Memory B cell (primary cell): ENCODE measurements around the gene AIFM2.
A peak's percentile ranks its signal among the peaks of the same experiment; 100 is the strongest.

ENCODE experiments used
- ATAC-seq: fragments of 150-1000 bp; cut with Tn5 transposase; 2 replicates; pipeline ENCODE4 v1.10.0; 2021; ENCODE audit warnings: low read depth, mild to moderate bottlenecking, moderate library complexity
- DNase-seq, 2 donors: peaks; one replicate each; pipeline ENCODE4 v3.0.0; 2022; ENCODE audit warnings: low spot score in 2 of 2
- H3K27ac Mint-ChIP-seq: one replicate; pipeline ENCODE4 v1.8.0; 2022; ENCODE audit warnings: mild to moderate bottlenecking, moderate library complexity, mixed read lengths
- H3K27me3 Mint-ChIP-seq: one replicate; pipeline ENCODE4 v1.8.0; 2022; ENCODE audit warnings: mixed read lengths
- H3K36me3 Mint-ChIP-seq: one replicate; pipeline ENCODE4 v1.8.0; 2022; ENCODE audit warnings: mild to moderate bottlenecking, mixed read lengths
- H3K4me1 Mint-ChIP-seq: one replicate; pipeline ENCODE4 v1.8.0; 2022; ENCODE audit warnings: mixed read lengths
- H3K4me3 Mint-ChIP-seq: one replicate; pipeline ENCODE4 v1.8.0; 2022; ENCODE audit warnings: mild to moderate bottlenecking, moderate library complexity, mixed read lengths
- H3K9me3 Mint-ChIP-seq: one replicate; pipeline ENCODE4 v1.8.0; 2022; ENCODE audit warnings: mixed read lengths

Gene AIFM2

GRCh38 chr10:70139997-70140250, 7.3 kb upstream of the AIFM2 start:
- Mint-ChIP-seq H3K4me1 (peaks cover 19% of the 10 kb centered on the region), H3K9me3 (no peaks in the 10 kb centered on the region), H3K27me3 (no peaks in the 10 kb centered on the region), H3K4me3 (no peak overlapping the region), H3K27ac (no peak overlapping the region), H3K36me3 (peaks cover 15% of the 10 kb centered on the region)
- no peak for DNase-seq
- ATAC-seq: no peak

GRCh38 chr10:70139151-70139996, 6.7 kb upstream of the AIFM2 start:
- Mint-ChIP-seq H3K4me1 (peaks cover 15% of the 10 kb centered on the region), H3K9me3 (no peaks in the 10 kb centered on the region), H3K27me3 (no peaks in the 10 kb centered on the region), H3K36me3 (peaks cover 15% of the 10 kb centered on the region), H3K27ac (no peak overlapping the region), H3K4me3 (no peak overlapping the region)
- ATAC-seq (no peak), DNase-seq (no peak)

GRCh38 chr10:70137927-70138883, 5.6 kb upstream of the AIFM2 start:
- Mint-ChIP-seq H3K27me3 (no peaks in the 10 kb centered on the region), H3K4me3 (no peak overlapping the region), H3K27ac (no peak overlapping the region)

GRCh38 chr10:70137135-70137534, 4.5 kb upstream of the AIFM2 start:
- H3K27me3 Mint-ChIP-seq: no peaks in the 10 kb centered on the region
- H3K36me3 Mint-ChIP-seq: peaks cover 20% of the 10 kb centered on the region
- H3K9me3 Mint-ChIP-seq: no peaks in the 10 kb centered on the region
- no peak overlapping the region for H3K27ac Mint-ChIP-seq
- ATAC-seq: no peak
- no peak overlapping the region for H3K4me3 Mint-ChIP-seq
- no peak for DNase-seq
- peaks cover 11% of the 10 kb centered on the region for H3K4me1 Mint-ChIP-seq

More at GRCh38 chr10:70137927-70138883, 5.6 kb upstream of the AIFM2 start:
- DNase-seq (no peak), ATAC-seq (no peak)
- no peaks in the 10 kb centered on the region for H3K9me3 Mint-ChIP-seq
- H3K4me1 Mint-ChIP-seq: peaks cover 11% of the 10 kb centered on the region
- H3K36me3 Mint-ChIP-seq: peaks cover 19% of the 10 kb centered on the region

GRCh38 chr10:70135684-70136083, 3.1 kb upstream of the AIFM2 start:
- Mint-ChIP-seq H3K9me3 (no peaks in the 10 kb centered on the region), H3K27me3 (peaks cover 1% of the 10 kb centered on the region), H3K27ac (no peak overlapping the region), H3K4me1 (peaks cover 15% of the 10 kb centered on the region), H3K36me3 (peaks cover 23% of the 10 kb centered on the region), H3K4me3 (no peak overlapping the region)
- DNase-seq (no peak), ATAC-seq (no peak)

- no peak overlapping the region for H3K27ac Mint-ChIP-seq
- peaks cover 20% of the 10 kb centered on the region for H3K36me3 Mint-ChIP-seq
- DNase-seq: no peak
- no peaks in the 10 kb centered on the region for H3K9me3 Mint-ChIP-seq
- H3K4me3 Mint-ChIP-seq: no peak overlapping the region
- no peak for ATAC-seq
- H3K27me3 Mint-ChIP-seq: peaks cover 1% of the 10 kb centered on the region
- peaks cover 15% of the 10 kb centered on the region for H3K4me1 Mint-ChIP-seq
These were observed 2.4 kb upstream of the AIFM2 start for GRCh38 chr10:70135046-70135445.

- Mint-ChIP-seq H3K9me3 (no peaks in the 10 kb centered on the region), H3K4me3 (peak overlapping the region; percentile 90), H3K4me1 (peaks cover 15% of the 10 kb centered on the region), H3K36me3 (peaks cover 12% of the 10 kb centered on the region), H3K27ac (no peak overlapping the region), H3K27me3 (peaks cover 1% of the 10 kb centered on the region)
- ATAC-seq (no peak), DNase-seq (no peak)
These were observed 1.1 kb downstream of the AIFM2 start for GRCh38 chr10:70131560-70131937.

GRCh38 chr10:70130878-70131559, 1.6 kb downstream of the AIFM2 start:
- H3K27ac Mint-ChIP-seq: no peak overlapping the region
- peaks cover 15% of the 10 kb centered on the region for H3K4me1 Mint-ChIP-seq
- no peaks in the 10 kb centered on the region for H3K9me3 Mint-ChIP-seq
- DNase-seq (no peak), ATAC-seq (no peak)
- H3K27me3 Mint-ChIP-seq: peaks cover 1% of the 10 kb centered on the region
- peaks cover 11% of the 10 kb centered on the region for H3K36me3 Mint-ChIP-seq
- no peak overlapping the region for H3K4me3 Mint-ChIP-seq

GRCh38 chr10:70126700-70127395, 5.8 kb downstream of the AIFM2 start:
- DNase-seq: no peak
- no peak overlapping the region for H3K4me3 Mint-ChIP-seq
- H3K36me3 Mint-ChIP-seq: peaks cover 2% of the 10 kb centered on the region
- ATAC-seq: no peak
- H3K27ac Mint-ChIP-seq: no peak overlapping the region
- H3K9me3 Mint-ChIP-seq: no peaks in the 10 kb centered on the region
- H3K27me3 Mint-ChIP-seq: peaks cover 1% of the 10 kb centered on the region
- H3K4me1 Mint-ChIP-seq: peaks cover 3% of the 10 kb centered on the region

- no peak for DNase-seq
- no peak overlapping the region for H3K27ac Mint-ChIP-seq
- H3K36me3 Mint-ChIP-seq: peaks cover 2% of the 10 kb centered on the region
- no peak overlapping the region for H3K4me3 Mint-ChIP-seq
- peak; percentile 37 for ATAC-seq
- peaks cover 2% of the 10 kb centered on the region for H3K4me1 Mint-ChIP-seq
- H3K27me3 Mint-ChIP-seq: no peaks in the 10 kb centered on the region
- no peaks in the 10 kb centered on the region for H3K9me3 Mint-ChIP-seq
These were observed 6.6 kb downstream of the AIFM2 start for GRCh38 chr10:70125918-70126552.

- DNase-seq: no peak
- Mint-ChIP-seq H3K4me1 (peaks cover 2% of the 10 kb centered on the region), H3K27ac (no peak overlapping the region), H3K27me3 (no peaks in the 10 kb centered on the region), H3K9me3 (no peaks in the 10 kb centered on the region), H3K36me3 (no peaks in the 10 kb centered on the region), H3K4me3 (no peak overlapping the region)
- no peak for ATAC-seq
These were observed 7.7 kb downstream of the AIFM2 start for GRCh38 chr10:70124918-70125317.

GRCh38 chr10:70124415-70124814, 8.2 kb downstream of the AIFM2 start:
- Mint-ChIP-seq H3K27ac (no peak overlapping the region), H3K36me3 (no peaks in the 10 kb centered on the region), H3K9me3 (no peaks in the 10 kb centered on the region), H3K27me3 (no peaks in the 10 kb centered on the region), H3K4me3 (no peak overlapping the region), H3K4me1 (peaks cover 2% of the 10 kb centered on the region)
- no peak for DNase-seq
- ATAC-seq: no peak

GRCh38 chr10:70123817-70124216, 8.8 kb downstream of the AIFM2 start:
- peaks cover 2% of the 10 kb centered on the region for H3K4me1 Mint-ChIP-seq
- DNase-seq (no peak), ATAC-seq (no peak)
- H3K9me3 Mint-ChIP-seq: no peaks in the 10 kb centered on the region
- H3K36me3 Mint-ChIP-seq: no peaks in the 10 kb centered on the region
- H3K27me3 Mint-ChIP-seq: no peaks in the 10 kb centered on the region
- H3K4me3 Mint-ChIP-seq: no peak overlapping the region
- H3K27ac Mint-ChIP-seq: no peak overlapping the region
